ENCODE data around the gene HABP2.

DNA sequence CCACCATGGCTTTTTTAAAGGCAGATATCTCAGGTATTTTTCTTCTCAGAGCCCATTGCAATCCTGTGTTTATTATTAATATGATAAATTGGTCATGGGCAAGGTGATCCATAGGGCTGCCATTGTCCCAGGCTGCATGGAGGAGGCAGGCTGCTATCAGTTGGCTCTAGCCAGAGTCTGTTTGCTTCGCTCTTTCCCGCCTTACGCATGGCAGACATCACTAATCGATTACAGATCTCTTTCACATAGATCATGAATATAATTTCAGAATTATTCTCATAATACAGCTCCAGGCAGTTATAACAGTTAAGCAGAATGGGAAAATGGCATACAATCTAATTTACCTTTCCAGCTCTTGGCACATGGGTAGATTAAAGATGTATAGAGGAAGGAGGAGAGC is 30.4 kb upstream of the HABP2 start:
- TF ChIP-seq JUNB (IDR thresholded peaks at IDR 0.05; ENCODE audit: unreplicated experiment) (no peak), POLR2AphosphoS5 (IDR thresholded peaks at IDR 0.05; ENCODE audit: low read depth) (no peak), CTCF (conservative IDR thresholded peaks at IDR 0.05; ENCODE audit: low read depth in 2 of 2) (no peak), REST (IDR thresholded peaks at IDR 0.05; ENCODE audit: unreplicated experiment) (no peak), EZH2phosphoT487 (IDR thresholded peaks at IDR 0.05; ENCODE audit: unreplicated experiment) (no peak), STAT1 (IDR thresholded peaks at IDR 0.05; ENCODE audit: unreplicated experiment) (no peak), EZH2 (IDR thresholded peaks at IDR 0.05; ENCODE audit: low read depth, unreplicated experiment) (no peak), CREB1 (CRISPR knock-in tag; IDR thresholded peaks at IDR 0.05; ENCODE audit: low read depth) (no peak), NANOG (IDR thresholded peaks at IDR 0.05; ENCODE audit: borderline replicate concordance) (no peak), ZNF331 (CRISPR knock-in tag; IDR thresholded peaks at IDR 0.05; ENCODE audit: low read depth) (no peak)
- TF ChIP-seq, protein P1, sequence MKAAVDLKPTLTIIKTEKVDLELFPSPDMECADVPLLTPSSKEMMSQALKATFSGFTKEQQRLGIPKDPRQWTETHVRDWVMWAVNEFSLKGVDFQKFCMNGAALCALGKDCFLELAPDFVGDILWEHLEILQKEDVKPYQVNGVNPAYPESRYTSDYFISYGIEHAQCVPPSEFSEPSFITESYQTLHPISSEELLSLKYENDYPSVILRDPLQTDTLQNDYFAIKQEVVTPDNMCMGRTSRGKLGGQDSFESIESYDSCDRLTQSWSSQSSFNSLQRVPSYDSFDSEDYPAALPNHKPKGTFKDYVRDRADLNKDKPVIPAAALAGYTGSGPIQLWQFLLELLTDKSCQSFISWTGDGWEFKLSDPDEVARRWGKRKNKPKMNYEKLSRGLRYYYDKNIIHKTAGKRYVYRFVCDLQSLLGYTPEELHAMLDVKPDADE (IDR thresholded peaks at IDR 0.05): no peak

All from GM23338 (cell line).